ENCODE data around the gene KITLG.

DNA sequence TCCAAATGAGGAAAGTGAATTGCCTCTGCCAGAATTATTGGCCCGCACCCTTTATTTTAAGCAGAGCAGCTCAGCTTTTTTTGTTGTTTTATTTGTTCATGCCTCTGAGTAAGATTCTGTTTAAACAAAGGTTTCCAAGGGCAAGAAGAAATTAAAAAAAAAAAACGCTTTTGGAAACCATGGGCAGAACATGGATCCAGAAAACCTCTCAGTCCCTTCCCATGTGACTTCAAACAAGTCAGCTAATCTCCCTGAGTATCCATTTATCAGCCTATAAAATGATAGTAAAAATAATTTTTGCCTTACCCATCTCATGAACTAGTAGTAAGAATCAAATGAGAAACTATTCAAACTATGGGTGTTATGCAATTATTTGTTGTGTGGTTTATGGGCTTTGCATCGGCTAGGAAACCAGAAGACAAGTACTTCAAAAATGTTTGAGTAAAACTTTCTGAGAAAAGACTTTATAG lies 27.6 kb downstream of the KITLG start:
- TF ChIP-seq ISL1 (CRISPR knock-in tag; IDR thresholded peaks at IDR 0.05) = no peak
- TF ChIP-seq, protein P1, sequence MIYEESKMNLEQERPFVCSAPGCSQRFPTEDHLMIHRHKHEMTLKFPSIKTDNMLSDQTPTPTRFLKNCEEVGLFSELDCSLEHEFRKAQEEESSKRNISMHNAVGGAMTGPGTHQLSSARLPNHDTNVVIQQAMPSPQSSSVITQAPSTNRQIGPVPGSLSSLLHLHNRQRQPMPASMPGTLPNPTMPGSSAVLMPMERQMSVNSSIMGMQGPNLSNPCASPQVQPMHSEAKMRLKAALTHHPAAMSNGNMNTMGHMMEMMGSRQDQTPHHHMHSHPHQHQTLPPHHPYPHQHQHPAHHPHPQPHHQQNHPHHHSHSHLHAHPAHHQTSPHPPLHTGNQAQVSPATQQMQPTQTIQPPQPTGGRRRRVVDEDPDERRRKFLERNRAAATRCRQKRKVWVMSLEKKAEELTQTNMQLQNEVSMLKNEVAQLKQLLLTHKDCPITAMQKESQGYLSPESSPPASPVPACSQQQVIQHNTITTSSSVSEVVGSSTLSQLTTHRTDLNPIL (CRISPR knock-in tag; IDR thresholded peaks at IDR 0.05; ENCODE audit: low read depth) = no peak
- TF ChIP-seq ARNTL (CRISPR knock-in tag; IDR thresholded peaks at IDR 0.05; ENCODE audit: borderline replicate concordance, low read depth) = no peak
- no peak for TF ChIP-seq PPARA (CRISPR knock-in tag; IDR thresholded peaks at IDR 0.05; ENCODE audit: borderline replicate concordance)
- no peak for TF ChIP-seq RARB (CRISPR knock-in tag; IDR thresholded peaks at IDR 0.05)
- TF ChIP-seq TCF4 (CRISPR knock-in tag; IDR thresholded peaks at IDR 0.05; ENCODE audit: borderline replicate concordance) = no peak
- TF ChIP-seq SNAI2 (CRISPR knock-in tag; IDR thresholded peaks at IDR 0.05) = no peak
- no peak for TF ChIP-seq ZNF8 (CRISPR knock-in tag; IDR thresholded peaks at IDR 0.05)
- TF ChIP-seq, protein P2, sequence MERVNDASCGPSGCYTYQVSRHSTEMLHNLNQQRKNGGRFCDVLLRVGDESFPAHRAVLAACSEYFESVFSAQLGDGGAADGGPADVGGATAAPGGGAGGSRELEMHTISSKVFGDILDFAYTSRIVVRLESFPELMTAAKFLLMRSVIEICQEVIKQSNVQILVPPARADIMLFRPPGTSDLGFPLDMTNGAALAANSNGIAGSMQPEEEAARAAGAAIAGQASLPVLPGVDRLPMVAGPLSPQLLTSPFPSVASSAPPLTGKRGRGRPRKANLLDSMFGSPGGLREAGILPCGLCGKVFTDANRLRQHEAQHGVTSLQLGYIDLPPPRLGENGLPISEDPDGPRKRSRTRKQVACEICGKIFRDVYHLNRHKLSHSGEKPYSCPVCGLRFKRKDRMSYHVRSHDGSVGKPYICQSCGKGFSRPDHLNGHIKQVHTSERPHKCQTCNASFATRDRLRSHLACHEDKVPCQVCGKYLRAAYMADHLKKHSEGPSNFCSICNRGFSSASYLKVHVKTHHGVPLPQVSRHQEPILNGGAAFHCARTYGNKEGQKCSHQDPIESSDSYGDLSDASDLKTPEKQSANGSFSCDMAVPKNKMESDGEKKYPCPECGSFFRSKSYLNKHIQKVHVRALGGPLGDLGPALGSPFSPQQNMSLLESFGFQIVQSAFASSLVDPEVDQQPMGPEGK (CRISPR knock-in tag; IDR thresholded peaks at IDR 0.05; ENCODE audit: borderline replicate concordance) = no peak
- no peak for TF ChIP-seq ZFP3 (CRISPR knock-in tag; IDR thresholded peaks at IDR 0.05)
- no peak for TF ChIP-seq ZNF565 (CRISPR knock-in tag; conservative IDR thresholded peaks at IDR 0.05; ENCODE audit: low read depth)
- no peak for TF ChIP-seq BACH2 (CRISPR knock-in tag; IDR thresholded peaks at IDR 0.05; ENCODE audit: borderline replicate concordance)
- no peak for TF ChIP-seq GLIS3 (CRISPR knock-in tag; IDR thresholded peaks at IDR 0.05)
- no peak for TF ChIP-seq ESRRG (CRISPR knock-in tag; IDR thresholded peaks at IDR 0.05)
